Measurements from ENCODE around the gene BTN2A1. TPM values are rescaled to one million over a fixed set of nuclear protein-coding genes. Genes with fewer than 3 reads are reported as not detected.
A peak's percentile ranks its signal among the peaks of the same experiment; 100 is the strongest.

The BTN2A1 gene
- total RNA-seq, 1 donor from 2014 or later = 29.2 TPM

DNA sequence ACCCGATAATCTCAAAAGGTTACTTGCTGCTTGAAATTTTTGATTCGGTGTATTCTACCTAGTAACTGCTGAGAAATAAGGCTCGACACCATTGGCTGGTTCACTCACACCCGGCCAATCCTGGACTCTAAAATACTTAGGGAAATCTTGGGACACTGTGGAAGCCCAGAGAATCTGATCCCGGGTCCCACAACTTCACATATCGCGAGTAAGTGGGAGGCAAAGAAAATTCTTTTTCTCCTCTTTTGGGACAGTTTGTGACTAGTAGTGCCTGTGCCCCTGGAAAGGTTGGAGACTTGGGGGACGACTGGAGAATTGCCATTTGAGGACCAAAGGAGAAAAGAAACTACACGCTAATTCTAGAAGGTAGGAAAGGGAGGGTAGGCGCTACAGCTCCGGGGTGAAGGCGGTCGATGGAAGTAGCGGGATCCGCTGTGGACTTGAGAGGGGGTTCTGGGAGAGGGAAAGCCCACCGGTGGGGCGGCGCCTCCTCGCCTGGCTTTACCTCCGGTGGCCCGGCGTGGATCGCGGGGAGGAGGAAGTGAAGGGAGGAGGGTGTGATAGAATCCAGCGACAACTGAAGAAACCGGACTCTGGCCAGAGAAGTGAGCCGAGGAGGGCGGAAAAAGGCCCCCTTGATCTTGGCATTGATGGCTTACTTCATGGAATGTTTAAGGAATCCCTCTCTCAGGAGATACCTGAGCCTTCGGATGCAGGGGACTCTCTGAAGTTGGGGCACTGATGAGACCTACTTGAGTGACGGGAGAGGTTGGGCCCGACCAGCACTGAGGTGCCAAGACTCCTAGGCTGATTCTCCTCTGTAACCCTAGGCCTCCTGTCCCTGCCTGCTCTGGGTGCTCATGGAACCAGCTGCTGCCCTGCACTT, 36.3 kb upstream of the BTN2A1 start:
- Mint-ChIP-seq H3K27me3 (ENCODE audit: low read depth) (no peaks in the 10 kb centered on the region), H3K36me3 (peaks cover 26% of the 10 kb centered on the region), H3K4me3 (no peak overlapping the region), H3K4me1 (peaks cover 15% of the 10 kb centered on the region), H3K27ac (no peak overlapping the region), H3K9me3 (peaks cover 9% of the 10 kb centered on the region)
- DNase-seq (ENCODE audit: low spot score in 2 of 2, unreplicated experiment in 2 of 2) = peak; percentile 37 to 64
- no peak for TF ChIP-seq CTCF (IDR thresholded peaks at IDR 0.05; ENCODE audit: unreplicated experiment)

- H3K4me3 Mint-ChIP-seq = peak overlapping the region; percentile 38
- TF ChIP-seq CTCF (IDR thresholded peaks at IDR 0.05; ENCODE audit: unreplicated experiment) = no peak
- H3K9me3 Mint-ChIP-seq = peaks cover 5% of the 10 kb centered on the region
- DNase-seq (ENCODE audit: low spot score in 2 of 2, unreplicated experiment in 2 of 2) = no peak
- H3K36me3 Mint-ChIP-seq = peaks cover 31% of the 10 kb centered on the region
- H3K4me1 Mint-ChIP-seq = peaks cover 15% of the 10 kb centered on the region
- no peak overlapping the region for H3K27ac Mint-ChIP-seq
- H3K27me3 Mint-ChIP-seq (ENCODE audit: low read depth) = no peaks in the 10 kb centered on the region
Observed at GRCh38 chr6:26422329-26422728, 35.4 kb upstream of the BTN2A1 start.

DNA sequence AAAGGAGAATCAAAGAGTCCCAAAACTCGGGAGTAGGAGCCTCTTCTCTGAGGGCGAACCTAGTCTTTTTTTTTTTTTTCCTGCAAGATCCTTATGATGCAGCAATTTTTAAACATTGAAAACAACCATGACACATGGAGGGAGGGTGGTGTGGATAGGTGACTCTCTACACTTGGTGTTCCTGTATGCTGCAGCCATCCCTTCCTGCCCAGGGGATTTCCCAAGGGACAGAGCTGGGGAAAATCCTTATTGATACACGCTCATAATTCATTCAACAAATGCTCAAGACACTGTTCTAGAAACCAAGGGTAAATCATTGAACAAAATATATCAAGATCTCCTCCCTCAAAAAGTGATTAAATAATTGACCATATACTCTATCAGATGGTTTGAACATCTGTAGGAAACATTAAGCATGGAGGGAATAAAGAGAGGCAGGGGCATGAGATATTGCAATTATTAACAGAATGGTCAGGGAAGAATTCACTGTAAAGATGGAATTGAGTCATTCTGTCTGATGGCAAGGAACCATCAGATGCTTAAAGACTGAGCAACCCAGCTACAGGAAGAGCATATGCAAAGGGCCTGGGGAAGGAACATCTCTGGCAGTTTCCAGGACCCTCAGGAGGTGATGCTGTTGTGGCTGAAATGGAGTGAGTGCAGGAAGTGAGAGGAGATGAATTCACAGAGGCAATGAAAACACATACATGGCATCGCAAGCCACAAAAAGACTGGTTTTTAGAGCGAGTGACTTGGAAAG, 30.9 kb upstream of the BTN2A1 start:
- H3K4me3 Mint-ChIP-seq = no peak overlapping the region
- peaks cover 13% of the 10 kb centered on the region for H3K4me1 Mint-ChIP-seq
- peaks cover 60% of the 10 kb centered on the region for H3K36me3 Mint-ChIP-seq
- H3K27me3 Mint-ChIP-seq (ENCODE audit: low read depth) = no peaks in the 10 kb centered on the region
- no peak for TF ChIP-seq CTCF (IDR thresholded peaks at IDR 0.05; ENCODE audit: unreplicated experiment)
- no peak for DNase-seq (ENCODE audit: low spot score in 2 of 2, unreplicated experiment in 2 of 2)
- H3K27ac Mint-ChIP-seq = no peak overlapping the region
- peaks cover 5% of the 10 kb centered on the region for H3K9me3 Mint-ChIP-seq

GRCh38 chr6:26427451-26427809, 30.3 kb upstream of the BTN2A1 start:
- H3K36me3 Mint-ChIP-seq = peaks cover 65% of the 10 kb centered on the region

DNA sequence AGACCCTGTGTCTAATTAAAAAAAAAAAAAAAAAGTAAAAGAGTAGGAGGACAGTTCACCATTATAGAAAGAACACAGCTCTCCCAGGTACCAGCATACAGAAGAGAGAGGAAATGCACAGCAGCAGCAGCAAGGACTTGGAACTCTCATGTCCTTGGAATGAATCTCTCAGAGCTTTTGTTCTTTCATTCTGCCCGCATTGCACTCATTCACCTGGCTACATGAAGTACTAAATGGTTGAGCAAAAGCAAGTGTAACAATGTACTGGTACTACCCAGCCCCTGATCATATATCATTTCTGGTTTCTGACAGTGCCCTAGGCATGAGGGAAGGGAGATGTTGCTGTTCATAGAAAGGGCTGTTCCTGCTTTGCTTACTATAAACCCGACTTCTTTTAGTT, 29.5 kb upstream of the BTN2A1 start:
- Mint-ChIP-seq H3K4me1 (peaks cover 8% of the 10 kb centered on the region), H3K27me3 (ENCODE audit: low read depth) (no peaks in the 10 kb centered on the region), H3K27ac (no peak overlapping the region), H3K4me3 (no peak overlapping the region), H3K36me3 (peaks cover 69% of the 10 kb centered on the region), H3K9me3 (peaks cover 11% of the 10 kb centered on the region)
- DNase-seq (ENCODE audit: low spot score in 2 of 2, unreplicated experiment in 2 of 2) = no peak
- no peak for TF ChIP-seq CTCF (IDR thresholded peaks at IDR 0.05; ENCODE audit: unreplicated experiment)

More at GRCh38 chr6:26427451-26427809, 30.3 kb upstream of the BTN2A1 start:
- no peak for DNase-seq (ENCODE audit: low spot score in 2 of 2, unreplicated experiment in 2 of 2)
- Mint-ChIP-seq H3K4me3 (no peak overlapping the region), H3K4me1 (peaks cover 10% of the 10 kb centered on the region), H3K9me3 (peaks cover 9% of the 10 kb centered on the region), H3K27ac (no peak overlapping the region), H3K27me3 (ENCODE audit: low read depth) (no peaks in the 10 kb centered on the region)
- TF ChIP-seq CTCF (IDR thresholded peaks at IDR 0.05; ENCODE audit: unreplicated experiment) = no peak

Data from mesothelial cell of epicardium (in vitro differentiated cells).